Ishikawa (cell line): ENCODE measurements around the gene ZFP30.

ENCODE experiments used
- CEBPB ChIP-seq: IDR thresholded peaks from 2 replicates; pipeline ENCODE4 v1.6.1; 2012
- CREB1 ChIP-seq: IDR thresholded peaks from 2 replicates; pipeline ENCODE4 v1.6.1; 2012; ENCODE audit warnings: low read depth
- EGR1 ChIP-seq: IDR thresholded peaks from 2 replicates; pipeline ENCODE4 v1.6.1; 2012
- EP300 ChIP-seq: IDR thresholded peaks from 2 replicates; pipeline ENCODE4 v1.6.1; 2012; ENCODE audit warnings: borderline replicate concordance
- FOXM1 ChIP-seq: IDR thresholded peaks from 2 replicates; pipeline ENCODE4 v1.6.1; 2012; ENCODE audit warnings: low read depth, borderline replicate concordance
- NFIC ChIP-seq: IDR thresholded peaks from 2 replicates; pipeline ENCODE4 v1.6.1; 2012
- RAD21 ChIP-seq: IDR thresholded peaks from 2 replicates; pipeline ENCODE4 v1.6.1; 2012; ENCODE audit warnings: low read depth
- TAF1 ChIP-seq: IDR thresholded peaks from 2 replicates; pipeline ENCODE4 v1.6.1; 2012; ENCODE audit warnings: low read depth, mild to moderate bottlenecking
- TCF12 ChIP-seq: IDR thresholded peaks from 2 replicates; pipeline ENCODE4 v1.6.1; 2012; ENCODE audit warnings: low read depth
- TEAD4 ChIP-seq: IDR thresholded peaks from 2 replicates; pipeline ENCODE4 v1.6.1; 2012
- YY1 ChIP-seq: IDR thresholded peaks from 2 replicates; pipeline ENCODE4 v1.6.1; 2012; ENCODE audit warnings: low read depth
- ZBTB7A ChIP-seq: IDR thresholded peaks from 2 replicates; pipeline ENCODE4 v1.6.1; 2012; ENCODE audit warnings: low read depth
- TF ChIP-seq, protein P1 (sequence below): IDR thresholded peaks from 2 replicates; pipeline ENCODE4 v1.6.1; 2012; ENCODE audit warnings: low read depth, mild to moderate bottlenecking
- TF ChIP-seq, protein P2 (sequence below): IDR thresholded peaks from 2 replicates; pipeline ENCODE4 v1.6.1; 2012
- TF ChIP-seq, protein P3 (sequence below): IDR thresholded peaks from 2 replicates; pipeline ENCODE4 v1.6.1; 2012

ZFP30 gene

DNA sequence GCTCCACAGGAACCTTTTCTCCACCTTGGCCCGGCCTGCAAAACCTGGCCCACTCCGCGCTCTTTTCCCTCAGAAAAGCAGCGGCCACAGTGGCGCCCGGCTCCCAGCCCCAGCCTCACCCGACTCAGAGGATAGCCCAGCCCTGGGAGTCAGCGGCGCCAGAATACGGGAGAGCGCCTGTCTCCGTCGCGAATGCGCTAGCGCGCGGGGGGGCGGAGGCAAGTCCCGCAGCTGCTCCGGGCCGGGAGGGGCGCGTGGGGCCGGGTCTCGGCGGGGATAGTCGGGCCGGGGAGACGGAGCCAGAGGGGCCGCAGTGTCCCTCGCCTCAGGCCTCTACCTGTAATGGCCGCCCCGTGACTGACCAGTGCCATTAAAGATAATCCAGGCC is at the start of gene ZFP30:
Gene ZFP30, minus strand, starts transcription at position 165 of the 388 bp plus-strand sequence. CDS start 7,643 bp downstream, outside the sequence.
- TF ChIP-seq, protein P1, sequence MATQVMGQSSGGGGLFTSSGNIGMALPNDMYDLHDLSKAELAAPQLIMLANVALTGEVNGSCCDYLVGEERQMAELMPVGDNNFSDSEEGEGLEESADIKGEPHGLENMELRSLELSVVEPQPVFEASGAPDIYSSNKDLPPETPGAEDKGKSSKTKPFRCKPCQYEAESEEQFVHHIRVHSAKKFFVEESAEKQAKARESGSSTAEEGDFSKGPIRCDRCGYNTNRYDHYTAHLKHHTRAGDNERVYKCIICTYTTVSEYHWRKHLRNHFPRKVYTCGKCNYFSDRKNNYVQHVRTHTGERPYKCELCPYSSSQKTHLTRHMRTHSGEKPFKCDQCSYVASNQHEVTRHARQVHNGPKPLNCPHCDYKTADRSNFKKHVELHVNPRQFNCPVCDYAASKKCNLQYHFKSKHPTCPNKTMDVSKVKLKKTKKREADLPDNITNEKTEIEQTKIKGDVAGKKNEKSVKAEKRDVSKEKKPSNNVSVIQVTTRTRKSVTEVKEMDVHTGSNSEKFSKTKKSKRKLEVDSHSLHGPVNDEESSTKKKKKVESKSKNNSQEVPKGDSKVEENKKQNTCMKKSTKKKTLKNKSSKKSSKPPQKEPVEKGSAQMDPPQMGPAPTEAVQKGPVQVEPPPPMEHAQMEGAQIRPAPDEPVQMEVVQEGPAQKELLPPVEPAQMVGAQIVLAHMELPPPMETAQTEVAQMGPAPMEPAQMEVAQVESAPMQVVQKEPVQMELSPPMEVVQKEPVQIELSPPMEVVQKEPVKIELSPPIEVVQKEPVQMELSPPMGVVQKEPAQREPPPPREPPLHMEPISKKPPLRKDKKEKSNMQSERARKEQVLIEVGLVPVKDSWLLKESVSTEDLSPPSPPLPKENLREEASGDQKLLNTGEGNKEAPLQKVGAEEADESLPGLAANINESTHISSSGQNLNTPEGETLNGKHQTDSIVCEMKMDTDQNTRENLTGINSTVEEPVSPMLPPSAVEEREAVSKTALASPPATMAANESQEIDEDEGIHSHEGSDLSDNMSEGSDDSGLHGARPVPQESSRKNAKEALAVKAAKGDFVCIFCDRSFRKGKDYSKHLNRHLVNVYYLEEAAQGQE, result 0 out of 2 replicates have a peak, but pooled peaks have one; percentile 1
- no peak for TF ChIP-seq EGR1
- TF ChIP-seq TCF12, result 0 out of 2 replicates have a peak, but pooled peaks have one; percentile 5
- 0 out of 2 replicates have a peak, but pooled peaks have one; percentile 3 for TF ChIP-seq ZBTB7A
- TF ChIP-seq, protein P2, sequence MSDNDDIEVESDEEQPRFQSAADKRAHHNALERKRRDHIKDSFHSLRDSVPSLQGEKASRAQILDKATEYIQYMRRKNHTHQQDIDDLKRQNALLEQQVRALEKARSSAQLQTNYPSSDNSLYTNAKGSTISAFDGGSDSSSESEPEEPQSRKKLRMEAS, result no peak
- TF ChIP-seq YY1, result peak; percentile 53; the same call in 1 of the 2 replicates
- TF ChIP-seq TAF1, result peak; percentile 32; the same call in 1 of the 2 replicates
- TF ChIP-seq CREB1, result peak; percentile 27; the same call in 1 of the 2 replicates

DNA sequence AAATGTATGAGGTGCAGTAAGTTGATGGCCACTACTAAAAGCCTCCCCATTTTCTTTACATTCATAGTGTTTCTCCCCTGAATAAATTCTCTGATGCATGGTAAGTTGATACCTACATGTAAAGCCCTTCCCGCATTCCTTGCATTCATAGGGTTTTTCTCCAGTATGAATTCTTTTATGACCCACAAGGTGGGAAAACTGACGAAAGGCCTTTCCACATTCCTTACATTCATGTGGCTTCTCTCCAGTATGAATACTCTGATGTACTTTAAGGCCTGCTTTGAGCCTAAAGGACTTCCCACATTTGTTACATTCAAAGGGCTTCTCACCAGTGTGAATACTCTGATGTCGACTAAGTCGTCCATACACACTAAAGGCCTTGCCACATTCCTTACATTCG is 43.8 kb upstream of the ZFP30 start:
- no peak for TF ChIP-seq RAD21
- TF ChIP-seq TCF12, result no peak
- TF ChIP-seq EP300, result 0 out of 2 replicates have a peak, but pooled peaks have one; percentile 14
- peak; percentile 37; the same call in 1 of the 2 replicates for TF ChIP-seq TEAD4

DNA sequence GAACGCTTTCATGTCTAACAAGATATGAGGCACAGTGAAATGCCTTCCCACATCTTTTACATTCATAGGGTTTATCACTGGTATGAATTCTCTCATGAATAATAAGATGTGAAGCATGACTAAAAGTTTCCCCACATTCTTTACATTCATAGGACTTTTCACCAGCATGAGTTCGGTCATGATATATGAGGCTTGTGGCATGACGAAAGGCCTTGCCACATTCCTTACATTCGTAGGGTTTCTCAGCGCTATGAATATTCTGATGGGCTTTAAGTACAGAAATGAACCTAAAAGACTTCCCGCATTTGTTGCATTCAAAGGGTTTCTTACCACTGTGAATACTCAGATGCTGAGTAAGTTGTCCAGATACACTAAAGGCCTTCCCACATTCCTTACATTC is 43.0 kb upstream of the ZFP30 start:
- TF ChIP-seq, protein P2, result no peak
- TF ChIP-seq NFIC, result no peak
- TF ChIP-seq EP300, result no peak
- no peak for TF ChIP-seq ZBTB7A
- no peak for TF ChIP-seq CREB1
- no peak for TF ChIP-seq EGR1

DNA sequence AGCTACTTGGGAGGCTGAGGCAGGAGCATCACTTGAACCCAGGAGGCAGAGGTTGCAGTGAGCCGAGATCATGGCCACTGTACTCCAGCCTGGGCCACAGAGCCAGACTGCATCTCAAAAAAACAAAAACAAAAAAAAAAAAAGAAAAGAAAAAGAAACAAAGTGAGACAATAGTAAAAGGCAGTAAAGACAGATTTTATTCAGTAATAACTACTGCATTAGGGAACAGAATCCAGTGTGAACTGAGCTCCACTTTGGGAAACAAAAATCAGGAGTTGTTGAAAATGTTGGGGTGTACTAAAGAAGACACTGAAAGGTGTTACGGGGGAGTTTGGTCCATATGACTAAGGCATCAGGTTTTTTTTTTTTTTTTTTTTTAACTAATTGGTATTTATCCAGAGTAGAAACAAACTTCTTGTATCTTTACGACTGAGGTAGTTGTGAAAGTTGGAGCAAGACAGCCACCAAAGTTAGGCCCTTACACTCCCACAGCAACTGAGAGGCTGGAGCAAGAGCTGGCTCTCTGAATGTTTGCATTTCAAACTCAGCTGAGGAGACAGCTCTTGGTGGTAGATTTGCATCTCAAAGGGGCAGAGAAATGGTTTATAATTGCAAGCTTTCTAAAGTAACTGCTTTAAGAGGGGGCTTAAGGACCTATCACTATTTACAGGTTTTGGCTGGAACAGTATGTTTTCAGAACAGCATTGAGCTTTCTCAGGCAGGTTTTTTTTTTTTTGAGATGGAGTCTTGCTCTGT is 40.1 kb upstream of the ZFP30 start:
- no peak for TF ChIP-seq TCF12

DNA sequence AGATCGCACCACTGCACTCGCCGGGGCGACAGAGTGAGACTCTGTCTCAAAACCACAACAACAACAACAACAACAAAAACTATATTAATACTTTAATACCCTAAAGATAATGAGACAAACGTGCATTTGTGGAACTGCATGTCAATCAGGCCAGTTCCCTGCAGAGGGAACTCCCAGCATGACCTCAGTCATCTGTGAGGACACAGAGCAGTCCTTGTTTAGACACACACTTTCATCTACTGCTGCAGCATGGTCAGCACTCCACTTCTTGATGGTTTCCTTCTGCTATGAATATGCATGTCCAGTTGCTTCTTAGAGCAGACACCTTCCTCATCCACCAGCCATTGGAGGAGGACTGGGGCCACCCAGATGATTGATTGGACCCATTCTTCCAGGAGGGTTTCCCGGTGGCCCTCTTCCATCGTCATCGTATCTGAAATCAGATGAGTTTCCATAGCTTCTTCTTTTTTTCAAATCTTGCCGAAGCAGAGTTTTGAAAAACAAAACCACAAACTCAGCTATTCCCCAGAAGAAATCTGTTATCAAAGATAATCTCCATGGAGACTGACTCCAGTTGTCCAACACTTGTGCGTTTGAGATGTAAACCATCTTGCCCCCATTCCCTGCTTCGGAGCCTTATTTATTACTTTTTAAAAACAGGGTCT is 37.8 kb upstream of the ZFP30 start:
- no peak for TF ChIP-seq YY1
- no peak for TF ChIP-seq TEAD4
- TF ChIP-seq, protein P1, result no peak
- no peak for TF ChIP-seq TAF1
- TF ChIP-seq EP300, result no peak
- TF ChIP-seq TCF12, result no peak
- no peak for TF ChIP-seq CEBPB
- TF ChIP-seq, protein P3, sequence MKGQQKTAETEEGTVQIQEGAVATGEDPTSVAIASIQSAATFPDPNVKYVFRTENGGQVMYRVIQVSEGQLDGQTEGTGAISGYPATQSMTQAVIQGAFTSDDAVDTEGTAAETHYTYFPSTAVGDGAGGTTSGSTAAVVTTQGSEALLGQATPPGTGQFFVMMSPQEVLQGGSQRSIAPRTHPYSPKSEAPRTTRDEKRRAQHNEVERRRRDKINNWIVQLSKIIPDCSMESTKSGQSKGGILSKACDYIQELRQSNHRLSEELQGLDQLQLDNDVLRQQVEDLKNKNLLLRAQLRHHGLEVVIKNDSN, result no peak
- TF ChIP-seq, protein P2, result no peak
- no peak for TF ChIP-seq EGR1
- no peak for TF ChIP-seq ZBTB7A
- no peak for TF ChIP-seq NFIC
- TF ChIP-seq FOXM1, result no peak
- TF ChIP-seq RAD21, result no peak
- no peak for TF ChIP-seq CREB1

DNA sequence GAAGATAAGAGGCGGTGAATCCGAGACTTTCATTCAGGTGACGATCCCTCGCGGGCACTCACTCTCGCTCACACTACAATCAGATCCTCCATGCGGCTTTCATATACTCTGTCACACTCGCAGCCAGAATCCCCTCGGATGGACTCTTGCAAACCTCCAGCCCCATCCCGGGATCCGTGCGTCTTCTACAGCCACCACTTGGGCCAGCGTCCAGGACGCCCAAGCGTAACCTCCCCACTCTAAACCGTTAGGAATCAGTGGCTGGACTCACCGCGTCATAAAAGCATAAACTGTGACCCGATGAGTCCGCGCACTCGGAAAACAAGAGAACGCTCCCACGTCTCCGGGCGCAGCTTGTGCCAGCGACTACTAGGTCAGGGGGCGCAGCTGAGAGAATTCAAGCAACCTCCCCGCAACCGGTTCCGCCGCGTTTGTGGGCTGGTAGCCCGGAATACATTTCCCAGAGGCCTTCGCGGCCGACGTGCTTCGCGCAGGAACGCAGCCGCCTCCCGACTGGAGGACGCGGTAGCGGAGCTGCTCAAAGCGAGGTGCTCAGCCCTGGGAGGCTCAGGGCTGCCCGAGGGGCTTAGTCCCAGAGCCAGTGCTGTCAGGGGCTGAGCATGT is 36.7 kb upstream of the ZFP30 start:
- TF ChIP-seq EP300 (no peak), CEBPB (no peak), TEAD4 (no peak), TAF1 (no peak), CREB1 (no peak), YY1 (no peak), RAD21 (no peak)
- TF ChIP-seq, protein P2, result no peak
- TF ChIP-seq, protein P3, result no peak
- TF ChIP-seq, protein P1, result no peak
